NCI-H146 treated with DMSO at 0.1 percent for 48 hours (cell line): Measurements from ENCODE around the gene TMEM229A.
"Not testable (repeated sequence)": the region's sequence is repeated elsewhere in the genome, so short reads cannot be mapped to it uniquely, and the experiment has no call there.

Experiments used
- DNase-seq: peaks from one replicate; lab custom pipeline; 2025; ENCODE audit not compliant: unreplicated experiment; lab: John Stamatoyannopoulos, UW

The TMEM229A gene

GRCh38 chr7:124032369-124033094, at the start of gene TMEM229A:
TMEM229A (minus strand) TSS chr7:124033067; CDS start chr7:124033003, 64 bp downstream.
- DNase-seq, result peak; percentile 8

DNA sequence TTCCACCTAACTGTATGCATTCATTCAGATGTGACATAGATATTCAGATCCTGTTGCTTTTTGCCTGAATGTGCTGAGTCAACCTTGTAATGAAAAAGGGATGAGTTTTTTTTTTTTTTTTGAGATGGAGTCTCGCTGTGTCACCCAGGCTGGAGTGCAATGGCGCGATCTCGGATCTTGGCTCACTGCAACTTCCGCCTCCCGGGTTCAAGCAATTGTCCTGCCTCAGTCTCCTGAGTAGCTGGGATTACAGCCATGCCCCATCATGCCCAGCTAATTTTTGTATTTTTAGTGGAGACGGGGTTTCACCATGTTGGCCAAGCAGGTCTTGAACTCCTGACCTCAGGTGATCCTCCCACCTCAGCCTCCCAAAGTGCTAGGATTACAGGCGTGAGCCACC, 49.4 kb upstream of the TMEM229A start:
- DNase-seq, result not testable (repeated sequence)

- DNase-seq, result no peak
Measured at GRCh38 chr7:124077546-124077945, 44.7 kb upstream of the TMEM229A start.

DNA sequence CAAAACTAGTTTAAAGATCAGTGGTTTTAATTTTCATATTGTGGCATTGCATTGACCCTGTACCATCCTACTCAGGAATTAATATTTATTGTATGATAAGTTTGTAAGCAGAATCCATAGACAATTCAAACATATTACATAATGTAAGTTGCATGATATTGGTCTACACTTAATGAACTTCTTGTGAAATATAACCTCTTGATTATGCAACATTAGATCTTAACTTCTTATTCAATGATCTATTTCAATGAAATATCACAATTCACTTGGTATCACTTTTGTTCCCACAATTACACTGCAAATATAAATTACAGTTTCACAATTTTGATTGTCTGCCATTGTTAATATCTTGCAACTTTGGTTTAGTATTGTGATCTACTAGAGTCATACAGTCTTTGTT, 44.0 kb upstream of the TMEM229A start:
- no peak for DNase-seq

DNA sequence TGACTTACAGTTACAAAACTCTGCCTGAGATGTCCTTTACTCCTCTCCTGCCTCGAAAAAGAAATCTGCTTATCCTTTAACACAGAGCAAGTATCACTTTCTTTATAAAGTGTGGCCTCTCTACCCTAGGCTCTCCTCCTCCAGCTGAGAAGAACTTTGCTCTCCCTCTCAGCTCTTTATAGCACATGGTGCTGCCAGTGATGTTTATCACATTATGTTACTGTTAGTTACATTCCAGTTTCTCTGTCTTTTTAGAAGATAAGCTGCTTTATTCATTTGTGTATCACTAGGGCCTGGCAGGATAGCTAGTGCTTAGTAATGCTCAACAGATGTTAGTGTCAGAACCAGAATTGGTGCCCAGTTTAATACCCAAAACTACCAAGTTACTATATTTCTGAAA, 41.1 kb upstream of the TMEM229A start:
- DNase-seq, result no peak

GRCh38 chr7:124073310-124073645, 40.4 kb upstream of the TMEM229A start:
- DNase-seq, result no peak

GRCh38 chr7:124072603-124073309, 39.9 kb upstream of the TMEM229A start:
- no peak for DNase-seq

GRCh38 chr7:124071843-124072242, 39.0 kb upstream of the TMEM229A start:
- DNase-seq, result no peak

DNA sequence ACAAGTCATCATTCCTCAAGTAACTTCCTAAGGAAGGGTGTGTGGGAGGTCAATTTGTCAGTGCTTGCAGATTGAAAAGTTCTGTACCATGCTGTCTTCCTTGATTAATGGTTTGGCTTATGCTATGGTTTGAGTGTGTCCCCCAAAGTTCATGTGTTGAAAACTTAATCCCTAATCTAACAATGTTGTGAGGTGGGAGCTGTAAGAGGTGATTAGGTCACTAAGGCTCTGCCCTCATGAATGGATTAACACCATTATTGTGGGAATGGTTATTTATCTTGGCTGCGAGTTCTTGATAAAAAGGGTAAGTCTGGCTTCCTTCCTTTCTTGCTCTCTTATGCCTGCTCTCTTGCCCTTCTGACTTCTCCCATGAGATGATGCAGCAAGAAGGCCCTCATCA, 29.3 kb upstream of the TMEM229A start:
- no peak for DNase-seq

- no peak for DNase-seq
Measured at GRCh38 chr7:124060528-124060927, 27.7 kb upstream of the TMEM229A start.

DNA sequence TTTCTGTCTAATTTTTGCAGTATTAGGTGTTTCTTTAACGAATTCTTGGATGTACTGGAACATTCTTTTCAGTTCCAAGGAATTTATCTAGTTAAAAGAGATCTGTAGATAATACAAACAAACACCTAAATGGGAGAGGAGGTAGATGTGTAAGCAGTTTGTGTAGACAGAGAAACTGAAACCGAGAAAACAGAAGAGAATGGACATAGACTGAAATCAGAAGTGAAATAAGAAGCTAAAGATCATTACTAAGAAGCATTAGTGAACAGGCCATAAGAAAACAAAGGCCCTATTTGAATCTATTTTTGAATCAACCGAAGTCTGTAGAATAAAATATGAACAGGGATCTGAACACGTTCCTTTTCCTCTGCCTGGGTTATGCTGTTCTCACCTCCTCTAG, 26.5 kb upstream of the TMEM229A start:
- DNase-seq, result no peak

DNA sequence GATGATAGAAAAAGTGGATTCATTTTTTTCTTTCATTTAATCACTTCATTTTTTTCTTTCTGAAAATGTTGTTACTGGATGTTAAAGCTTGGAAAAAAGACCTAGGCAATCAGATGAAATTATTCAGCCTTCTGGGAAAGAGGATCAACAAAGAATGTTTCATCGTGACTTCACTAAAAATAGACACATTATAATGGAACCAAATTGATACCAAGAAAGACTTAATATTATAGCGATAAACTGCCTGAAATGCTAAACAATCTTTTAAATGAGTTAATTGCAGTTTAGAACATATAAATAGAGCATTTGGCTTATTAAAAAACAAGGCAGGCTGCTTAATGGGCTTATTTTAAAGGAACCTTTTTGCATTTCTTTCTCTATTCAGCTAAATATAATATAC, 25.6 kb upstream of the TMEM229A start:
- DNase-seq, result no peak

DNA sequence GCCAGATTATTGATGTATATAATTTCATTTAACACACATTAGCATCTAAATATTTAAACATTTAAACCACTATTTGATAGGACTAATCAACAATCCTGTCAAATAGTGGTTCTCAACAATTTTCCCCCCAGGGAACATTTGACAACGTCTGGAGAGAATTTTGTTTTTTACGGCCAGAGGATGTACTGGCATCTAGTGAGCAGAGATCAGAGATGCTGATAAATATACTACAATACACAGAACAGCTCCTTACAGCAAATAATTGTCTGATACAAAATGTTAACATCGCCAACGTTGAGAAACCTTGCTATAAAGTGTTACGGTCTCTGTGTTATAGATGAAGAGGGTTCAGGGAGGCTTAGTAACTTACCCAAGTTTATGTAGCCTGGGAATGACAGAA, 25.0 kb upstream of the TMEM229A start:
- no peak for DNase-seq

DNA sequence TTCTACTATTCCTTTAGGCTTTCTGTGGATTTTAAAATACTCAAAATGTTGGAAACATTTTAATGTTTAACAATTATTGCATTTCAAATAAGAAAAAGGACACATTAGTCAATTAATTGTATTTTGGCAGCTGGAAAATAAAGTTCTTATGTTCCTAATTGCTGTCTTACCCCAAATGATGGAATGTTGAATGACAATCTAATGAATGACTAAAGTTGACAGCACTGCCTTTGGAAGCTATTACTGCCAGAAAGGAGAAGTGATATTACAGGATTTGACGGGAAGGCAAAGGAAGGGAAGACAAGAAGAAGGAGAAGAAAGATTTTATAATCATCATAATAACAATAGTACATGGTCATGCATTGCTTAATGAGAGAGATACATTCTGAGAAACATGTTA, 23.4 kb upstream of the TMEM229A start:
- DNase-seq, result no peak

- no peak for DNase-seq
Measured at GRCh38 chr7:124051681-124052377, 19.0 kb upstream of the TMEM229A start.

DNA sequence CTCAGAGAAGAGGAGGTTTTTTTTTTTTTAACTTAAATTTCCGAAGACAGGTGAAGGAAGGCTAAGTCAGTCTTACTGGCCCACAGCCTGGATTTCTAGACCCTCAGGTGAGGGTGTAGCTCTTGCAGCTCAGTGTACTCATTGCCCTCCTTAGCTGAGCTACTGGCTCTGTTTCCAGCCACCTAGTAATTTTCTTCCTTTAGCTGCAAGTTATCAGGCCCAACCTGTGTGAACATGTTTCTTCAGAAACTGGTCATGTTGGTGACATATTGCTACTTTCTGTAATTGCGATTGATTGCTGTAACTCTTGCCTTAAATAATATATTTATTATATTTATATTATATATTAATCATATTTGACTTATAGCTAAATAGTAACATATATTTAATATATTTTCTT, 10.0 kb upstream of the TMEM229A start:
- DNase-seq, result no peak

DNA sequence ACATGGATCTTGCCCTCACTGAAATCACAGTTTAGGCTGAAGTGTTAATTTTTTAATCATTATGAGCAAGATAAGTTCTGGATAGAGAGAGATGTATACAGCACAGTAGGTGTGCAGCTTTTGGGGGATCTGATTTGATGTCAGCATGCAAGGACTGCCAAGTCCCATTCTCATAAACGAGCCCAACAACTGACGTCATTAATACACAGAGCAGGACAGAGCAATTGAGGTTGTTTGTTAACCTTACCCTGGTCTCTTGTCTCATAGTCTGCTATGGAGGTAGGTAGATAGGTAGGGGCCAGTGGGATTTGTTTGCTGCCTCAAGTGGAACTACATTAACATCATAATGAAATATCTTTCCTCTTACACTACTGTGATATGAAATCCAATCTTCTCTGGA, 8.6 kb upstream of the TMEM229A start:
- DNase-seq, result no peak

- DNase-seq, result not testable (repeated sequence)
Measured at GRCh38 chr7:124037902-124038301, 5.0 kb upstream of the TMEM229A start.

DNA sequence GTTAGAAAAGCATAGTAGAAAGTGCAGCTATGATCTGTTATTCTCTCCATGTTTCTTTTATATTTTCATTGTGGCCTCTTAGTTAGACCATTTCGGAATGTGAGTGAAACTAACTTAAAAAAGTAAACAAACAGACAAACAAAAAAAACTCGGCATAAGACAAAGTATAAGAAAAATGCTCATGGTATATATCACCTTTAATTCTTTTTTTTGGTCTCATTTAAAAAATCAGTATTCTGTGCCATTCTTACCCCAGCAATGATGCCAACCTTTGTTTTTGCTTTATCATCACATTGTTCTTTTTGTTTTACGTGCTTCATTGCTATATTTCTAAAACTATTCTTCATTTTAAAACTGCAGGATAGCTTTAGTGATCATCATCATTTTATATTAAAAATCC, 2.8 kb upstream of the TMEM229A start:
- DNase-seq, result no peak

DNA sequence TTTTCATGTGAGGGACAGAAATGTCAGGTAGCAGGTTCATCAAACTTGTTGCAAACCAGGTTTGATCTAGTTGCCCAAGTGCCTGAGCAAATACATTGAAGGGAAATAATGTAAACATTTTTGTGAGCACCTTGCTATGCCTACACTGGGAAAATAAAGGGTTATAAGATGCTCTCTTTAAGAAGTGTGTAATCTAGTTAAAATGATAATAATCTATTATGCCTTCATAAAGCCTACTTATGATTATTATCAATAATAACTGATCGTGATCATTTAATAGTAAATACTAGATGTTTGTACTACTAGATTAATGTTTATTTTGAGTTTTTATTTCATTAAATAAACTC, 1.9 kb upstream of the TMEM229A start:
- DNase-seq, result no peak

GRCh38 chr7:124033807-124034753, 1.2 kb upstream of the TMEM229A start:
- no peak for DNase-seq
